Suprapubic skin (tissue), 4 donors: Measurements from ENCODE around the gene MAST3. TPM values are rescaled to one million over a fixed set of nuclear protein-coding genes. Genes with fewer than 3 reads are reported as not detected.

Experiments used
- DNase-seq, 2 donors: peaks; one replicate each; pipeline ENCODE4 v3.0.0-alpha.2; 2019; ENCODE audit warnings: low spot score in 2 of 2
- H3K27ac ChIP-seq: fragments of 200-600 bp; sonication (generic); one replicate; pipeline ENCODE4 v1.5.1; 2019
- H3K27me3 ChIP-seq: fragments of 200-600 bp; sonication (generic); one replicate; pipeline ENCODE4 v1.5.1; 2019
- H3K36me3 ChIP-seq: fragments of 200-600 bp; sonication (generic); one replicate; pipeline ENCODE4 v1.5.1; 2019
- H3K4me1 ChIP-seq: fragments of 200-600 bp; sonication (generic); one replicate; pipeline ENCODE4 v1.5.1; 2019
- H3K4me3 ChIP-seq: fragments of 200-600 bp; sonication (generic); one replicate; pipeline ENCODE4 v1.5.1; 2019; ENCODE audit warnings: mild to moderate bottlenecking
- H3K9me3 ChIP-seq: fragments of 200-600 bp; sonication (generic); one replicate; pipeline ENCODE4 v1.5.1; 2019
- CTCF ChIP-seq, 2 donors: fragments of 200-600 bp in 1 of 2; fragments of 450-650 bp in 1 of 2; sonication (generic) in 1 of 2; IDR thresholded peaks; one replicate each; pipeline ENCODE4 v1.5.1; 2016 to 2019; ENCODE audit warnings: antibody characterized with exemption in 2 of 2, mild to moderate bottlenecking in 1 of 2, moderate library complexity in 1 of 2
- EP300 ChIP-seq: sonication (generic); formaldehyde crosslinking; IDR thresholded peaks from one replicate; pipeline ENCODE4 v1.6.1; 2017; ENCODE audit warnings: antibody characterized with exemption
- POLR2A ChIP-seq, 2 donors: fragments of 450-650 bp; IDR thresholded peaks; one replicate each; pipeline ENCODE4 v1.6.1; 2017; ENCODE audit warnings: antibody characterized with exemption in 2 of 2, mild to moderate bottlenecking in 2 of 2, moderate library complexity in 2 of 2
- POLR2AphosphoS5 ChIP-seq, 3 donors: sonication (generic); formaldehyde crosslinking; IDR thresholded peaks; one replicate each; pipeline ENCODE4 v1.6.1; 2017; ENCODE audit warnings: antibody characterized with exemption in 3 of 3
- WGBS: methylation state at CpG from one replicate; pipeline ENCODE4 v1.1.5; 2018; 5-methylcytosine and 5-hydroxymethylcytosine counted together
- total RNA-seq, 4 donors: library from RNA; depleted of rRNA; stranded (reverse); fragments of >200 nt; gene quantifications; one replicate each; pipeline ENCODE4 v1.1.0, GENCODE V29; 2016

The MAST3 gene
- total RNA-seq, 4 donors from 2014 or later, result 13.4 to 29.7 (median 20.0) TPM

GRCh38 chr19:18149596-18149975 lies 52.0 kb downstream of the MAST3 start:
- WGBS, result 51% methylated on average over 8 of the region's 16 CpGs
- peaks cover 23% of the 10 kb centered on the region for H3K4me1 ChIP-seq
- peaks cover 20% of the 10 kb centered on the region for H3K36me3 ChIP-seq
- no peak overlapping the region for H3K4me3 ChIP-seq
- TF ChIP-seq EP300 (no peak), POLR2A (IDR thresholded peaks at IDR 0.05) (no peak), POLR2AphosphoS5 (IDR thresholded peaks at IDR 0.05) (no peak), CTCF (IDR thresholded peaks at IDR 0.05) (no peak)
- DNase-seq, result no peak
- no peaks in the 10 kb centered on the region for H3K9me3 ChIP-seq
- no peak overlapping the region for H3K27ac ChIP-seq
- no peaks in the 10 kb centered on the region for H3K27me3 ChIP-seq

GRCh38 chr19:18150776-18151624 lies 53.4 kb downstream of the MAST3 start:
- H3K27ac ChIP-seq, result no peak overlapping the region
- DNase-seq, result no peak
- 89% methylated on average over 17 of the region's 18 CpGs for WGBS

GRCh38 chr19:18152442-18152816 lies 54.9 kb downstream of the MAST3 start:
- Histone ChIP-seq H3K36me3 (peaks cover under 1% of the 10 kb centered on the region), H3K4me3 (peak overlapping the region; percentile 76), H3K27me3 (no peaks in the 10 kb centered on the region), H3K9me3 (no peaks in the 10 kb centered on the region), H3K27ac (peak overlapping the region; percentile 71), H3K4me1 (peaks cover 52% of the 10 kb centered on the region)
- peak; percentile 98 to 99 for DNase-seq
- no peak for TF ChIP-seq EP300
- TF ChIP-seq CTCF (IDR thresholded peaks at IDR 0.05), result peak; percentile 55 to 76
- TF ChIP-seq POLR2A (IDR thresholded peaks at IDR 0.05), result no peak
- TF ChIP-seq POLR2AphosphoS5 (IDR thresholded peaks at IDR 0.05), result peak in 1 of 3 donors; percentile 6
- WGBS, result 0% methylated on average over 18 of the region's 22 CpGs

More at GRCh38 chr19:18150776-18151624, 53.4 kb downstream of the MAST3 start:
- Histone ChIP-seq H3K27me3 (no peaks in the 10 kb centered on the region), H3K4me3 (no peak overlapping the region), H3K36me3 (peaks cover 5% of the 10 kb centered on the region), H3K9me3 (no peaks in the 10 kb centered on the region), H3K4me1 (peaks cover 37% of the 10 kb centered on the region)
- TF ChIP-seq POLR2A (IDR thresholded peaks at IDR 0.05), result no peak

GRCh38 chr19:18152817-18153555 lies 55.4 kb downstream of the MAST3 start, which contains the start of gene PIK3R2:
Gene PIK3R2 (plus strand): TSS chr19:18153163. CDS start chr19:18155880, 2,717 bp downstream.
- Histone ChIP-seq H3K27me3 (no peaks in the 10 kb centered on the region), H3K9me3 (no peaks in the 10 kb centered on the region), H3K4me3 (peak within 1 kb of the TSS; percentile 76), H3K36me3 (no peaks in the 10 kb centered on the region), H3K4me1 (peaks cover 57% of the 10 kb centered on the region), H3K27ac (peak within 1 kb of the TSS; percentile 71)
- WGBS, result no CpG with 5 or more reads among the region's 86 CpGs
- peak; percentile 99 to 100 for DNase-seq
- TF ChIP-seq CTCF (IDR thresholded peaks at IDR 0.05) (no peak), EP300 (no peak), POLR2AphosphoS5 (IDR thresholded peaks at IDR 0.05) (peak in 1 of 3 donors; percentile 1), POLR2A (IDR thresholded peaks at IDR 0.05) (no peak)

GRCh38 chr19:18153556-18154134 lies 56.1 kb downstream of the MAST3 start:
- H3K27me3 ChIP-seq, result no peaks in the 10 kb centered on the region
- no peaks in the 10 kb centered on the region for H3K36me3 ChIP-seq
- H3K4me3 ChIP-seq, result peak overlapping the region; percentile 76
- DNase-seq, result peak in 1 of 2 donors; percentile 82
- H3K27ac ChIP-seq, result peak overlapping the region; percentile 71
- no peak for TF ChIP-seq CTCF (IDR thresholded peaks at IDR 0.05)
- no peak for TF ChIP-seq POLR2AphosphoS5 (IDR thresholded peaks at IDR 0.05)
- TF ChIP-seq EP300, result no peak
- no peak for TF ChIP-seq POLR2A (IDR thresholded peaks at IDR 0.05)
- H3K4me1 ChIP-seq, result peaks cover 64% of the 10 kb centered on the region
- WGBS, result 6% methylated on average over 4 of the region's 38 CpGs
- no peaks in the 10 kb centered on the region for H3K9me3 ChIP-seq
